Measurements from ENCODE around the gene E2F6.

Gene E2F6, protein sequence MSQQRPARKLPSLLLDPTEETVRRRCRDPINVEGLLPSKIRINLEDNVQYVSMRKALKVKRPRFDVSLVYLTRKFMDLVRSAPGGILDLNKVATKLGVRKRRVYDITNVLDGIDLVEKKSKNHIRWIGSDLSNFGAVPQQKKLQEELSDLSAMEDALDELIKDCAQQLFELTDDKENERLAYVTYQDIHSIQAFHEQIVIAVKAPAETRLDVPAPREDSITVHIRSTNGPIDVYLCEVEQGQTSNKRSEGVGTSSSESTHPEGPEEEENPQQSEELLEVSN

DNA sequence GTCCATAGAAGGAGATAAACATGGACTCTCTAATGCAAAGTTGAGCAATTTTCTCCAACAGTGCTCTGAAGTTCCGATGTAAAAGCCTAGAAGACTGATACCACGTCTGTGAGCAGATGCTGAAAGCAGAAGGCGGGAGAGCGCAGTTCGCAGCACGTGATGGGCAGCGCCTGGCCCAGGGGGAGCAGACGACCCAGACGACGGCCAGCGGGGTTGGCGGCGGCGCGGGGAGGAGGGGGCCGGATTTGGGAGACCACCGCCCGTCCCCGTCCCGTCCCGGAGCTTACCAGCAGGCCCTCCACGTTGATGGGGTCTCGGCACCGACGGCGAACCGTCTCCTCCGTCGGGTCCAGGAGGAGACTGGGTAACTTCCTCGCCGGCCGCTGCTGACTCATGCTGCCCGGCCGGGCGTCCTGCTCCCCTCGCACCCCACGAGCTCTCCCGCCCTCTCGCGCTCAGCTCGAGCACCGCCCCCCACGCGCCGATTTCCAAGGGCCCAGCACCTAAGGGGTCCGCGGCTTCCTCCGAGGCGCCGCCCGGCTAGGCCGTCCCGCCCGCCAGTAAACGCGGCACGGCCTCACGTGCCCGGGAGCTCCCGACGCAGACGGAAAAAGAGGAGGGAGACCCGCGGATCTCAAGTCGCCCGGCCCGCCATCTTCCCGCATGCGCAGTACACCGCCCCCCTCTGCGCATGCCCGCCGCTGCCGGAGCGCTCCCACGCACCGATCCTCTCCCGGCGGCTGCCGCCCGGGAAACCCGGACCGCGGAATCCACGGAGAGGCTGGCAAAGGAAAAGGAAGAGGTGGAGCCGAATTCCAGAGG is at the start of gene E2F6:
Gene E2F6, minus strand, starts transcription at position 677 of the 822 bp plus-strand sequence. Its CDS starts 282 bp downstream, at position 395.
- DNase-seq: peak; percentile 79

- DNase-seq: no peak
Observed at GRCh38 chr2:11515490-11515981, 49.6 kb upstream of the E2F6 start.

DNA sequence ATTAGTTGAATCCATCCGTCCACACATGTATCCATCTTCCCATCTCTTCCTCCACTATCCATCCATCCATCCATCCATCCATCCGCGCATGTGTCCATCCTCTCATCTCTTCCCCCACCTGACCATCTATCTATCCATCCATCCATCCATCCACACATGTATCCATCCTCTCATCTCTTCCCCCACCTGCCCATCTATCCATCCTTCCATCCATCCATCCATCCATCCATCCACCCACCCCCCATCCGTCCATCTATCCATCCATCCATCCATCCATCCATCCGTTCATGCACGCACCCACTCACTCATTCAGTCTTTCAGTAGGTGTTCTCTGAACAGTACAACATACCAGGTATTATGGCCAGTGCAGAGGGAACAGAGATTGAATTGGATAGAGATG is 48.9 kb upstream of the E2F6 start:
- no peak for DNase-seq

GRCh38 chr2:11514081-11514730 is 48.2 kb upstream of the E2F6 start:
- no peak for DNase-seq

GRCh38 chr2:11513319-11513718 is 47.4 kb upstream of the E2F6 start:
- DNase-seq: no peak

GRCh38 chr2:11512431-11512830 is 46.5 kb upstream of the E2F6 start:
- DNase-seq: no peak

GRCh38 chr2:11509657-11510360 is 43.8 kb upstream of the E2F6 start:
- DNase-seq: no peak

DNA sequence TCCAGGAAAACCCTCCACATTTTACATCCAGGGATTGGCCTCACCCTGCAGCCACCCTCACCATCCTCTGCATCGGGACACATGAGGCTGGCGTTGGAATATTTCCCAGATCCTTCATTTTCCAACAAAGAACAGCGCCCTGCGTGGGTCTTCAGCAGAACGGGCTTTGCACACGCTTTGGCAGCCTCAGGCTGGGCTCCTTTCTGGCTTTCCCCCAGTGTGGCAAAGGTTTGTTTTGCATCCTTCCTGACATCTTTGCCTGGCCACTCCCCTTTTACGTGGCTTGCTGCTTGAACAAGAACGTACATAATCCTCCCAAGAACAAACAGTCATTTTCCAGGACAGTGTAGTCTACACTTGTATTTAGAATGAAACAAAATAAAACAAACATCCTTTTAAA is 42.3 kb upstream of the E2F6 start:
- DNase-seq: no peak

DNA sequence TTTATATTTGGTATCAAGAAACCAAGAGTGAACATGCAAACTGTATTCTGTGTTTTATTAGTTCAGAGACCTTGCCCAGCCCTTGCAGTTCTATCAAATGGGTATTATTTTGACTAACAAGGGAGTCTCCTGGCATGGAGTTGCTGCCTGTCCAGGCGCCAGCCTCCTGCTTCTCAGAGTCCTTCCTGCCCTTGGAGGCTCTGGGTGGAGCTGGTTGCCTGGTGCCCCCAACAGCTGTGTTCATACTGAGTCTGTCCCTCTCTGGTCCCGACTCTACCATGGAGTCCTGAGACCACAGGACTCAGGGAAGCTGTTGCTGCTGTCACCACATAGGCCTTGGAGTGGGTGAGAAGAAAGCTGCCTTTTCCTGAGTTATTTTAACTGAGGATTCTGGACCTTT is 41.6 kb upstream of the E2F6 start:
- DNase-seq: no peak

- no peak for DNase-seq
Observed at GRCh38 chr2:11506611-11506969, 40.6 kb upstream of the E2F6 start.

- no peak for DNase-seq
Observed at GRCh38 chr2:11505652-11506610, 40.0 kb upstream of the E2F6 start.

GRCh38 chr2:11503354-11503927 is 37.5 kb upstream of the E2F6 start:
- no peak for DNase-seq

GRCh38 chr2:11502740-11503292 is 36.9 kb upstream of the E2F6 start:
- no peak for DNase-seq

- no peak for DNase-seq
Observed at GRCh38 chr2:11500702-11501303, 34.8 kb upstream of the E2F6 start.

- no peak for DNase-seq
Observed at GRCh38 chr2:11499081-11499743, 33.3 kb upstream of the E2F6 start.

GRCh38 chr2:11498543-11499034 is 32.6 kb upstream of the E2F6 start:
- no peak for DNase-seq

DNA sequence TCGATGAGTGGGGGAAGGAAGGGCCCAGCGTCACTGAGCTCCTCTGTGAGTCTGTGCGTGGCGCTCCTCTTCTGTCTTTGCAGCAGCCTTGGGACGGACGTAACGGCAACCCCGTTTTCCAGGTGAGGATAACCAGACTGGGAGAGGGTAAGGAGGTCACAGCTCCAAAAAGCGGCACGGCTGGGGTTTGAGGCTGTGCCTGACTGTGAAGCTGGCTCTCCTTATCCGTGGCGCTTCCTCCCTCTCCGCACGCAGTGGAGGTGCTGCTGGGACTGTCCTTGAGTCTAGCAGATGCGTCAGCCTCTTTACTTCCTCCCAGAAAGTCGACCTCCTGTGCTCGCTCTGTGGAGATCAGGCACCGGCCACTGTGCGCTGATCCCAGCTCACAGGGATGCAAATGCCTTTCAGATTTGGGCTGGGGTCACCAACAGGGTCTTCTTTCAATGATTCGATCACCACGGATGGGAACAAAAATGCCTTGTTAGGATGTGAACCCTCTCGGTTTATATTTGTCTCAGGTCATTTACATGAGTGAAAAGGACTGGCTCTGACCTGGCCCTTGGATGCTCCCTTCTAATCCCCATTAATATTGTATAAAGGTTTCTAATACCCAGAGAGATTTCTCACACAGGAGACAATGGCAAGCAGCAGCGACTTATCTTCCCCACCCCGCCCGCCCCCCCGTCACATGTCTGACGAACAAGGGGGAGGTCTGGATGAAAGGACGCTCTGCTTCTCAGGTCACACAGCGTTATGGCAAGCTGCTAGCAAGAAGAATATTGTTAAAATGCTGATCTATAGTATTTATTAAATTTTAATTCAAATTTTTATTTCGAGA is 30.1 kb upstream of the E2F6 start:
- DNase-seq: no peak

- no peak for DNase-seq
Observed at GRCh38 chr2:11494310-11494709, 28.3 kb upstream of the E2F6 start.

- no peak for DNase-seq
Observed at GRCh38 chr2:11493282-11493681, 27.3 kb upstream of the E2F6 start.
